K562 (cell line): ENCODE measurements around the gene UBXN2A.

Source experiments
- CHD4 ChIP-seq: fragments of 200-600 bp; sonication (generic); IDR thresholded peaks from 3 replicates; pipeline ENCODE4 v1.6.1; 2012; ENCODE audit warnings: low read depth, mild to moderate bottlenecking, mixed read lengths, low read length, inconsistent platforms; ENCODE audit not compliant: insufficient read depth, insufficient replicate concordance, poor library complexity, severe bottlenecking
- TF ChIP-seq, protein P1 (sequence below), 3 experiments: IDR thresholded peaks in 2 of 3; conservative IDR thresholded peaks in 1 of 3; 2 replicates each; pipeline ENCODE4 v1.5.1; 2011 to 2012; ENCODE audit warnings: low read length in 3 of 3, mild to moderate bottlenecking in 3 of 3, control low read depth in 2 of 3, improper control_type of control experiment in 1 of 3, inconsistent platforms in 1 of 3, low read depth in 1 of 3, mixed read lengths in 1 of 3, moderate library complexity in 1 of 3; ENCODE audit not compliant: insufficient read depth in 2 of 3

GRCh38 chr2:24008672-24009366, 68.6 kb downstream of the UBXN2A start:
- no peak for TF ChIP-seq CHD4
- TF ChIP-seq, protein P1, sequence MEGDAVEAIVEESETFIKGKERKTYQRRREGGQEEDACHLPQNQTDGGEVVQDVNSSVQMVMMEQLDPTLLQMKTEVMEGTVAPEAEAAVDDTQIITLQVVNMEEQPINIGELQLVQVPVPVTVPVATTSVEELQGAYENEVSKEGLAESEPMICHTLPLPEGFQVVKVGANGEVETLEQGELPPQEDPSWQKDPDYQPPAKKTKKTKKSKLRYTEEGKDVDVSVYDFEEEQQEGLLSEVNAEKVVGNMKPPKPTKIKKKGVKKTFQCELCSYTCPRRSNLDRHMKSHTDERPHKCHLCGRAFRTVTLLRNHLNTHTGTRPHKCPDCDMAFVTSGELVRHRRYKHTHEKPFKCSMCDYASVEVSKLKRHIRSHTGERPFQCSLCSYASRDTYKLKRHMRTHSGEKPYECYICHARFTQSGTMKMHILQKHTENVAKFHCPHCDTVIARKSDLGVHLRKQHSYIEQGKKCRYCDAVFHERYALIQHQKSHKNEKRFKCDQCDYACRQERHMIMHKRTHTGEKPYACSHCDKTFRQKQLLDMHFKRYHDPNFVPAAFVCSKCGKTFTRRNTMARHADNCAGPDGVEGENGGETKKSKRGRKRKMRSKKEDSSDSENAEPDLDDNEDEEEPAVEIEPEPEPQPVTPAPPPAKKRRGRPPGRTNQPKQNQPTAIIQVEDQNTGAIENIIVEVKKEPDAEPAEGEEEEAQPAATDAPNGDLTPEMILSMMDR (IDR thresholded peaks at IDR 0.05 in 2 of 3, conservative IDR thresholded peaks at IDR 0.05 in 1 of 3; ENCODE audit: insufficient read depth in 2 of 3, low read depth in 1 of 3, low read length in 3 of 3): no peak
